PC-3 (cell line): ENCODE results near the gene MORN3.

ENCODE experiments used
- EZH2 ChIP-seq: fragments of 300-600 bp; sonication (generic); IDR thresholded peaks from one replicate; pipeline ENCODE4 v1.6.1; 2017; ENCODE audit warnings: antibody characterized with exemption, mild to moderate bottlenecking, low read length; ENCODE audit not compliant: unreplicated experiment
- TF ChIP-seq, protein P1 (sequence below): fragments of 300-600 bp; sonication (generic); conservative IDR thresholded peaks from 2 replicates; pipeline ENCODE4 v1.5.1; 2017; ENCODE audit warnings: antibody characterized with exemption, low read depth, mild to moderate bottlenecking, low read length

DNA sequence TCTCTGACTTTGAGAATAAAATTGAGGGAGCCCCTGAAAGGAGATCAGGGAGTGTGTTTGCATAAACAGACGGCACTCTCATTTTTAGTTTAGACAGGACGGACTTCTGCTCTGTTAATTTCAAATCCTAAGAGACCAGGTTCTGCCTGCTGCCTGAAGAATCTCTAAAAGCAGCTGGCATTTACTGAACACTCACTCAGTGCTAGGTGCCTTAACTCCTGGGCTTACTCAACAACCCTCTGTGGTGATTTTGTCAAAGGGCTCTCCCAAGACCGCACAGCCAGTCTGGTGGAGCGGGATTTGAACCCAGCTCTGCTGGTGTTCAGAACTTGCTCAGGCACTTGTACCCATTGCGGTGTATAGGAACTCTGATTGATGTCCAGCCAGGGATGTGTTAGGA is 40.9 kb downstream of the MORN3 start:
- TF ChIP-seq EZH2: no peak
- TF ChIP-seq, protein P1, sequence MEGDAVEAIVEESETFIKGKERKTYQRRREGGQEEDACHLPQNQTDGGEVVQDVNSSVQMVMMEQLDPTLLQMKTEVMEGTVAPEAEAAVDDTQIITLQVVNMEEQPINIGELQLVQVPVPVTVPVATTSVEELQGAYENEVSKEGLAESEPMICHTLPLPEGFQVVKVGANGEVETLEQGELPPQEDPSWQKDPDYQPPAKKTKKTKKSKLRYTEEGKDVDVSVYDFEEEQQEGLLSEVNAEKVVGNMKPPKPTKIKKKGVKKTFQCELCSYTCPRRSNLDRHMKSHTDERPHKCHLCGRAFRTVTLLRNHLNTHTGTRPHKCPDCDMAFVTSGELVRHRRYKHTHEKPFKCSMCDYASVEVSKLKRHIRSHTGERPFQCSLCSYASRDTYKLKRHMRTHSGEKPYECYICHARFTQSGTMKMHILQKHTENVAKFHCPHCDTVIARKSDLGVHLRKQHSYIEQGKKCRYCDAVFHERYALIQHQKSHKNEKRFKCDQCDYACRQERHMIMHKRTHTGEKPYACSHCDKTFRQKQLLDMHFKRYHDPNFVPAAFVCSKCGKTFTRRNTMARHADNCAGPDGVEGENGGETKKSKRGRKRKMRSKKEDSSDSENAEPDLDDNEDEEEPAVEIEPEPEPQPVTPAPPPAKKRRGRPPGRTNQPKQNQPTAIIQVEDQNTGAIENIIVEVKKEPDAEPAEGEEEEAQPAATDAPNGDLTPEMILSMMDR: no peak
